HG03558 (cell line): ENCODE measurements around the gene MMP25.
"Not testable (repeated sequence)": the region's sequence is repeated elsewhere in the genome, so short reads cannot be mapped to it uniquely, and the experiment has no call there.

Experiments
- ATAC-seq: cut with Tn5 transposase; IDR thresholded peaks from one replicate; pipeline ENCODE4 v1.9.1; 2021; ENCODE audit warnings: moderate number of reproducible peaks; ENCODE audit not compliant: unreplicated experiment; ENCODE audit errors: extremely low read depth

The MMP25 gene

DNA sequence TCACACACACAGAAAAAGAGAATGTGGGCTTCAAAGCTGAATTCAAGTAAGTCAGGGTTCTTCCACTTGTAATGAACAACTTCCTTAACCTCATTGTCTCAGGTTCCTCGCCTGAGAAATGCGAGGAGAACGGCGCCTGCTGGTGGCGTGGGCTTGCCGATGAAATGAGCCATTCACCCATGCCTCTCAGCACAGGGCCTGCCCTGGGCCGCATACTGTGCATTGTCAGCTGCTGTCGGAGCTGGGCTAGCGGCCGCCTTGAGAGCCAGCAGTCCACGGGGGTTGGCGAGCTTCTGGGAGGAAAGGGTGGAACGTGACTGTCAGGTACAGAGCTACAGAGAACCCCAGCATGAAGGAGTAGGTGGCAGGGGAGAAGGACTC, 7.0 kb downstream of the MMP25 start:
- ATAC-seq, result not testable (repeated sequence)

DNA sequence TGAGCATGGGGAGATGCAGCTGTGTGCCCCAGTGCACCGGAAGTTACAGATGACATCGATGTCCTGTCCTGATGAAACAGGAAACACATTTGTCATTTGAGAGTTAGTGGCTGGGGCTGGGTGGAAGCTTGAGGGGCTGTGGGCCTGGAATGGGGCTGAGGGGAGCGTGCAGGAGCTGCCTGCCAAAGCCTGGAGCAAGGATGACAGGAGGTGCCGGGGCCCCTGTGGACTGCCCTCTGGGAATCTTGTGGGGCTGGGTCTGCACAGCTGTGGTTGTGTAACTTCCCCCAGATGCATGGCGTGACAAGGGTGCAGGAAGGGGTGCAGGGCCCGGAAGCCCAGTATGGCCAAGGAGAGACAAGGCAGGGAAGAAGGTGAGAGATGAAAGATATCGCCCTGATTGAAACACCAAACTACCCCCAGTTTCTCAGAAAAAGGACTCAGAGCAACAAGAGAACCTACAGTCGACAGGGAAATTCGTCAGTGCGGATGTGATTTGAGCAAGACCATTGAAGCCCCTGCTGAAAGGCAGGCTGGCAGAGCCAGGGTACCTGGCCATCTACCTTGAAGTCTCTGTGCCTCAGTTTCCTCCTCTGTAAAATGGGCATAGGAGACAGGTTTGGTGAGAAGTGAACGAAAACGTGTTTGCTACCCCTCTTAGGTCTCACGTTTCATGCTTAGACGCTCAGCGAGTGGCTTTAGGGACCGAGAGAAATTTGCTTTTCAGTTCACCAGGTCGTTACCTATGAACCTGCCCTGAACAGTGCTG, 8.8 kb downstream of the MMP25 start:
- no peak for ATAC-seq

DNA sequence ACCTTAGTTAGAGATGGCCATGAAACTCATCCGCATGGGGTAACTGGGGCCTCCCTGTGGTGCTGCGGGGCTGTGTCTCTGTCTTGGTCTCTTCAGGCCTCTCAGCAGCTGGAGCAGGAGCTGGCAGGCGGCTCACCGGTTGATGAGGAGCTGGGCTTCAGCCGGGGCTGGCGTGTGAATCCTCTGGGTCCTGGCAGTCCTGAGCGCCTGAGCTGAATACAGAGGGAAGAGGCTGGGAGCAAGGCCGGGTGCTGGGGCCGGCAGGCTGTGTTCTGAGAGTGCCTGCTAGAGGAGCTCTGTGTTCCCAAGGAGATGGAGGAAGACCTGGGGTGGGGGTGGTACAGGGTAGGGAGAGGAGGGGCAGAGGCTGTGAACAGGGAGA, 9.4 kb downstream of the MMP25 start:
- not testable (repeated sequence) for ATAC-seq

DNA sequence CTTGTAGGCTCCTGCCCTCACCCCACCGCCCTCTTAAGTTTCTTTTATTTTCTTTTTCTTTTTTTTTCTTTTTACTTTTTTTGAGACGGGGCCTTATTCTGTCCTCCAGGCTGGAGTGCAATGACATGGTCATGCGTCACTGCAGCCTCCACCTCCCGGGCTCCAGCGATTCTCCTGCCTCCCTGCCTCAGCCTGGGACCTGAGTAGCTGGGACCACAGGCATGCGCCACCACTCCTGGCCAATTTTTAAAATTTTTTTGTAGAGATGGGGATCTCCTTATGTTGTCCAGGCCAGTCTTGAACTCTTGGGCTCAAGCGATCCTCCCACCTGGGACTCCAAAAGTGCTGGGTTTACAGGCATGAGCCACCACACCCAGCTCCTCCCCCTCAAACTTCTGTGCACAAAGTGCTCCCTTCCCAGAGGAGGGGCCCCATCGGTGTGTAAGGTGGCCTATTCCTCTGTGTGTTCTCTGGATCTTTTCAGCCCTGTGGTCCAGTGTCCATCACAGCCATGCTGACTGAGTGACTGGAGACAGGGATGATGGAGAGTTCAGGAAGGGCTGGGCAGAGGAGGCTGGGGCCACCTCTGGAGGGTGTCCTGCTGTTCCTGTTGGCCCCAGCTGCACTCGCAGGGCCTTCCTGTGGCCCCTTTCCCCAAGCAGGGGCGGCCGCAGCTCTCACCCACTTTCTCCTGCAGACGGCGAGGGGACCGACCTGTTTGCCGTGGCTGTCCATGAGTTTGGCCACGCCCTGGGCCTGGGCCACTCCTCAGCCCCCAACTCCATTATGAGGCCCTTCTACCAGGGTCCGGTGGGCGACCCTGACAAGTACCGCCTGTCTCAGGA, 10.2 kb downstream of the MMP25 start:
- no peak for ATAC-seq

DNA sequence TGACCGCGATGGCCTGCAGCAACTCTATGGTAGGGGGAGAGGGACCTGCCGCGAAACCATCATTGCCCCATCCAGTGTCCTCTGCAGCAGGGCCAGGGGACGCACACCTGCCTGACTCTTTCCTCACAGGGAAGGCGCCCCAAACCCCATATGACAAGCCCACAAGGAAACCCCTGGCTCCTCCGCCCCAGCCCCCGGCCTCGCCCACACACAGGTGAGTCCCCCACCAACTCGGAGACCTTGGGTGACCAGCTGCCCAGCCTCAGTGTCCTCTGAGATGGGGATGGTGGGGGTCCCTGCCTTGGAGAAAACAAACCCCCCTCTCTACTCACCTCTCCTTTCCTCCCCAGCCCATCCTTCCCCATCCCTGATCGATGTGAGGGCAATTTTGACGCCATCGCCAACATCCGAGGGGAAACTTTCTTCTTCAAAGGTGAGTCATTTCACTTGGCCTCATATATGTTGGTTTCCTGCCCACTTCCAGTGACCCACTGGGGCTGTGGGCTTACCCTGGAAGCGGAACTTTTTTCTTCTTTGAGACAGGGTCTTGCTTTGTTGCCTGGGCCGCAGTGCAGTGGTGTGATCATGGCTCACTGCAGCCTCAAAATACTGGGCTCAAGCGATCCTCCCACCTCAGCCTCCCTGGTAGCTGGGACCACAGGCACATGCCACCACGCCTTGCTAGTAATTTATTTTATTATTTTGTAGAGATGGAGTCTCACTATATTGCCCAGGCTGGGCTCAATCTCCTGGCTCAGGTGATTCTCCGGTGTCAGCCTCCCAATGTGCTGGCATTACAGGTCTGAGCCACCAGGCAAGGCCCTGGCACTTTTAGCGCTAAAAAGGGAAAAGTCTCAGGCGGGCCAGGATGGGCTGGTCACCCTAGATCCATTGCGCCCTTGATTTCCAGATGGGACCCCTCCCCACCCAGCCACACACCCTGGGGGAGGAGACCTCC, 11.1 kb downstream of the MMP25 start:
- ATAC-seq, result no peak

DNA sequence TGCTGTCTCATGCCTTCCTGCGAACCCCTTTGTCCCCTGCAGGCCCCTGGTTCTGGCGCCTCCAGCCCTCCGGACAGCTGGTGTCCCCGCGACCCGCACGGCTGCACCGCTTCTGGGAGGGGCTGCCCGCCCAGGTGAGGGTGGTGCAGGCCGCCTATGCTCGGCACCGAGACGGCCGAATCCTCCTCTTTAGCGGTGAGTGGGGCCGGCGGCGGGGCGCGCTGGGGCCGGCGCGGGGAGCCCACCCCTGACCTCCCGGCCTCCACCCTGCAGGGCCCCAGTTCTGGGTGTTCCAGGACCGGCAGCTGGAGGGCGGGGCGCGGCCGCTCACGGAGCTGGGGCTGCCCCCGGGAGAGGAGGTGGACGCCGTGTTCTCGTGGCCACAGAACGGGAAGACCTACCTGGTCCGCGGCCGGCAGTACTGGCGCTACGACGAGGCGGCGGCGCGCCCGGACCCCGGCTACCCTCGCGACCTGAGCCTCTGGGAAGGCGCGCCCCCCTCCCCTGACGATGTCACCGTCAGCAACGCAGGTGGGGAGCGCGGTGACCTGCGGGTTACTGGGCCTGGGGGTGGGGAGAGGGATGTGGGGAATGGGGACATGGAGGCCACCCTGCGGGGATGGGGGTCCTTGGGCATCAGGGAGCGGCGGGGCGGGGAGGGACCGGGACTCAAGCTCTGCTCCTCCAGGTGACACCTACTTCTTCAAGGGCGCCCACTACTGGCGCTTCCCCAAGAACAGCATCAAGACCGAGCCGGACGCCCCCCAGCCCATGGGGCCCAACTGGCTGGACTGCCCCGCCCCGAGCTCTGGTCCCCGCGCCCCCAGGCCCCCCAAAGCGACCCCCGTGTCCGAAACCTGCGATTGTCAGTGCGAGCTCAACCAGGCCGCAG, 12.0 kb downstream of the MMP25 start:
- no peak for ATAC-seq

DNA sequence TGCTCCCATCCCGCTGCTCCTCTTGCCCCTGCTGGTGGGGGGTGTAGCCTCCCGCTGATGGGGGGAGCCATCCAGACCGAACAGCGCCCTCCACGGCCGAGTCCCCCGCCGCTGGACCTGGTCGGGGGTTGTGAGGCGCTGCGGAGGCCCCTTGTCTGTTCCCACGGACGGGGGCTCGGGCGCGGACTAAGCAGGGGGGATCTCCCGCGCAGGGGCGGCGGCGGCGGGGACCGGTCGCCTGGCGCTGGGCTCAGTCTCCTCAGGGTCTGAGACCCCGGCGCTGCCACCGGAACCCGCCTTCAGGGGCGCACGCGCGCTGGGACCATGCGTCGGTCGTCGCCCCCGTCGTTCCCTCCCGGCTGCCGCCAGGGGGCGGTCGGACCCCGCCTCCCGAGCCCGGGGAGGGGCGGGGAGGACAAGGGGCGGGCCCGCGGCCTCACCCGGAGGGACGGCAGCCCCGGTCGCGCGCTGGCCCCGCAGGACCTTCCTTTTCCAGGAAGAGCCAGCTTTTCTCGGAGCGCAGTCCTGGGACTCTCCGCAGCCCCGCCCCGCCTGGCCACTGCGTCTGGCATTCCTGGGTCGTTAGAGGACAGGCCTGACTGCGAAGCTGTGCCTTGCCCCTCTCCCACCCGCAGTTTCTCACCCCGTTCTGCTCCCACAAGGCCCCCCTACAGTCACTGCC, 12.8 kb downstream of the MMP25 start:
- no peak for ATAC-seq

DNA sequence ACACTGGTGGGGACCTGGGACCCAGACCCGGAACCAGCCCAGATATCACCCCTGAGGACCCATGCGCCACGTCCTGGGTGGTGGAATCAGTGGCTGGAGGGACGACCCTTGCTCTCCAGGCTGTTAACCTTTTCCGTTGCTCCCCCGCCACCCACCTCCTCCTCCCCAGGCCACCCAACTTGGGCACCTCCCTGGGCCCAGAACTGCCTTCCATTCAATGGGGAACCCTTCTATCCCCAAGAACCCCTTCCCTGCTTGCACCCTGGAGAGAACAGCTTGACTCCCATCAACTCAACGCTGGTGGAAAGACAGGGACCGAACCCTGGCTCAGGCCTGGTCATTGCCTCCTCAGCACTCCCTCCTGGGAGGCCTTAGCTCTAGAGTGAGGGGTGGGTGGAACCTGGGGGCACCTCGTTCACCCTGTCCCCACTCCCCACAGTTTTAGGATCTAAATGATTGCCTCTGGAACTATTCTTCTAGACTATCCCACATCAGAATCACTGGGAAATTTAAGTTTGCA, 13.4 kb downstream of the MMP25 start:
- no peak for ATAC-seq

DNA sequence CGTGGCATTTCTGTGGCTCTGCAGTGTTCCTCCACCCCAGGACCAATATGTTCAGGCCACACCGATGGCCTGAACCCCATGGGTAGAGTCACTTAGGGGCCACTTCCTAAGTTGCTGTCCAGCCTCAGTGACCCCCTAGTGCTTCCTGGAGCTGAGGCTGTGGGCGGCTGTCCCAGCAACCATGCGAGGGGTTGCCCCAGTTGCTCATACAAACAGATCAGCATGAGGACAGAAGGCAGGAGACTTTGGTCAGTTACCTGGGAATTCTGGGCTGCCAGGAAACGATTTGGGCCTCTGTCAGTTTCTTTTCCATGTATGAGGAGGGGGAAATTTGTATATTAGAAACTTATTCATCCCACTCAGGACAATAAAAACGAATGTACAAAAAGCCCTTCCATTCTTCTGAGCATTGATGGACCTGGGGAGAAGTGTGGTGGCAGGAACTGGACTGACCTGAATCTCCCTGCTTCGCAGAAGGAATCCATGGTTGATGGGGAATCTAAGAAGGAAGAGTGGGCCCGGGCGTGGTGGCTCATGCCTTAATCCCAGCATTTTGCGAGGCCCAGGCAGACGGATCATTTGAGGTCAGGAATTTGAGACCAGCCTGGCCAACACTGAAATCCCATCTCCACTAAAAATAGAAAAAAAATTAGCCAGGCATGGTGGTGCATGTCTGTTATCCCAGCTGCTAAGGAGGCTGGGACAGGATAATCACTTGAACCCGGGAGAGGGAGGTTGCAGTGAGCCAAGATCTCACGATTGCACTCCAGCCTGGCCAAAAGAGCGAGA, 14.2 kb downstream of the MMP25 start:
- no peak for ATAC-seq

DNA sequence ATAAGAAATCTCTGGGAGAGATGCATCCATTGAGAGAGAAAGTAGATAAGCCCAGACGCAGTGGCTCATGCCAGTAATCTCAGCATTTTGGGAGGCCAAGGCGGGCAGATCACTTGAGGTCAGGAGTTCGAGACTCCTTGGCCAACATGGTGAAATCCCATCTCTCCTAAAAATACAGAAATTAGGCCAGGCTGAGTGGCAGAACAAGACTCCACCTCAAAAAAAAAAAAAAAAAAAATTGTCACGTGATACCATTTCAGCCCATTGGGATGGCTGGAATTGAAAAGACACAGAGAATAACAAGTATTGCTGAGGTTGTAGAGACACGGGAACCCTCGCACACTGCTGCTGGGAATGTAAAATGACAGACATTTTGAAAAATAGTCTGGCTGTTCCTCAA, 16.2 kb downstream of the MMP25 start:
- no peak for ATAC-seq

DNA sequence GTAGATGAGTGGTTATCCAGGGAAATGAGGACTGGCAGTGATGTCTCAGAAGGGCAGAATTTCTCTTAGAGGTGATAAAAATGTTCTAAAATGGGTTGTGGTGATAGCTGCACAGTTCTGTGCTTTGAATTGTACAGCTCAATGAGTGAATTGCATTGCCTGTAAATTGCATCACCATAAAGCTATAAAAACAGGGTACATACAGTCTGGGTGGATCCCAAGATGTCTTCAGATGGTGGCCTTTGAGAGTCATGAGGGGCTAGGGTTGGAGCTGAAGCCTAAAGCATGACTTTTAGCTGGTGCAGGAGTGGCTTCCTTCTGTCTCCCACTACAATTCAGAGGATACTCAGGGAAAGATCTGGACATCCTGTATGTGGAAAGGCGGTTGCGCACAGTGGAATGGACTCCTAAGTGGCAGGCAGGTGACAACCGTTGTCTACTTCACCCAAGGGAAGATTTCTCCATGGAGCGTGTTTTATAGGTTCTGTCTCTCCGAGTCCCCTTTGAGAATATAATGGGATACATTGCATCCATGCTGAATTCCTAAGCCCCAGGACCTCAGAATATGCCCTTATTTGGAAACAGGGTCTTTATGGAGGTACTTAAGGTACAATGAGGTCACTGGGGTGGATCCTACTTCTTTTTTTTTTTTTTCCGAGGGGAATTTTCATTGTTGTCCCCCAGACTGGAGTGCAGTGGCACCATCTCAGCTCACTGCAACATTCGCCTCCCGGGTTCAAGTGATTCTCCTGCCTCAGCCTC, 17.4 kb downstream of the MMP25 start:
- ATAC-seq, result no peak

DNA sequence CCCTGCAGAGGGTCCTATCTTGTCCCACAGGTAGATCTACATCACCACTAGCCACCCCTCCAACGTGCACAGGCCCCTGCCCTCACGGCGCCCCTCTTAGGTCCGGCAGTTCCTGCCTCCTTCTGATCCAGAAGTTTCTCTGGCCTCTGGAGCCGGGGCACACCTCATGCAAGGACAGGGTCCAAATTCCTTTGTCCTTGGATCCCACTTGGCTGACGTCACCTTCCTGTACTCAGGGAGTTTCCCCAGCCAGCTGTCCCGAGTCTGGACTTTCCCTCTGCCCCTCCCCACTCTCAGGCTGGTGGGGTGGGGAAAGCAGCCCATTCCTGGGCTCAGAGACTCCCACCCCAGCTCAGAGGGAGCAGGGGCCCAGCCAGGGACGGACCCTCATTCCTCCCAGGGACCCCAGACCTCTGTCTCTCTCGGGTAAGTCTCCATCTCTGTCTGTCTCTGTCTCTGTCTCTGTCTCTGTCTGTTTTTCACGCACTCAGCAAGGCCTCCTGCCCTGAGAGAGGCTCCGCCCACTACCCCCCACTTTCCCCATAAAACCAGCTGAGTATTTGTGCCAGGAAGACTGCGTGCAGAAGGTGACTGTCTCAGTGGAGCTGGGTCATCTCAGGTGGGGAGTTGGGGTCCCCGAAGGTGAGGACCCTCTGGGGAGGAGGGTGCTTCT, 18.8 kb downstream of the MMP25 start, which contains the start of gene IL32:
Gene IL32 (plus strand): TSS at position 572 of the 673 bp plus-strand sequence. CDS start 172 bp downstream, outside the sequence.
- no peak for ATAC-seq

DNA sequence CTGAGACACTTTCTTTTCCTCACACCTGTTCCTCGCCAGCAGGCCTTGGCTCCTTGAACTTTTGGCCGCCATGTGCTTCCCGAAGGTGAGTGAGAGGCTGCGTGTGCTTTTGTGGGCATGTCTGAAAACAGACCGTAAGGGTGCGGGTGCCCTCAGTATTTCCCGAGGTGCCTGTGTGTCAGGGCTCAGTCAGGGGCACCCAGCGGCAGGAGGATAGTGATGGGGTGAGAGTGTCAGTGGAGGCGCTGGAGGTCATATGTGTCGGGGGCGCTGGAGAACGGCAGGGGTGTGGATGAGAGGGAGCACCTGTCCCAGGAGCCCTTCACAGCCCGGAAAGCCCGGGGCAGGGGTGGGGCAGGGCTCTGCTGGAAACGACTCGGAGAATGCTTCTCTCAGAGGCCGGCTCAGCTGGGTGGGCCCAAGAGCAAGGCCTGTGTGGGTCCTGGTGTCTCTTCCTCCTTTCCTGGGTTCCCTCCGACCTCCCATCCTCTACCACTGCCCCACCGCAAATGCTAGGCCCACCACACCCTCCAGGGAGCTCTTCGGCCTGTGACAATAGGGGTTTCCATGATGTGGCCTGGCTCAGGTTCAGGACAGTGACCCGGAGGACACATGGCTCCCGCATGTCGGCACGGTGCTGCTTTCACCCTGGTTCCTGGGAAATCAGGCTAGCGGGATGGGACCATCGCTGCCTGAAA, 19.5 kb downstream of the MMP25 start:
- ATAC-seq, result no peak

DNA sequence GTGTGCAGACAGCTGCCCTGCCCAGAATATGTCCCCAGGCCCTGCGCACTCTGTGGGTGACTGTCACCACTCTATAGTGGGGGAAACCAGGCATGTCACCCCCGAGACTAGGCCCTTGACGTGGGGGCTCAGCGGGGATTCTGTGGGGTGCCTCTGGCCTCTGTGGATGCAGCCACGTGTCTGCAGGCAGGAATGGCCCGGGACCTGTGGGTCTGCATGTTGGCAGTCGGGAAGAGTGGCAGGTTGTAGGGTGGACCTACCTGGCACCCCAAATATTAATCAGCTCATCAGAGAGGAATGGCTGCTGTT, 20.0 kb downstream of the MMP25 start:
- ATAC-seq, result no peak

DNA sequence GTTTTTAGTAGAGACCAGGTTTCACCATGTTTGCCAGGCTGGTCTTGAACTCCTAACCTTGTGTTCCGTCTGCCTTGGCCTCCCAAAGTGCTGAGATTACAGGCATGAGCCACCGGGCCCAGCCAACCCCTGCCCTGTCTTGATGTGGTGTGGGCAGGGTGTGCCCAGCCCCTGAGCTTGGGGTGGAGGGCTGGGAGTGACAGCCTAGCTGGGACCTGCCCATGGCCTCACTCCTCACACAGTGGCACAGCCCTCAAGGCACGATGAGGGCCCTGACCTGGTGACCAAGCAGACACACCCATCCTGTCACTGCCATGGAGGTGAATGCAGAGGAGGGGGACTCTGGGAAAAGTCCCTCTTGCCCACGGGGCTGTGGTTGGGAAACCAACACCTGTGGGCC, 22.1 kb downstream of the MMP25 start:
- ATAC-seq, result no peak

DNA sequence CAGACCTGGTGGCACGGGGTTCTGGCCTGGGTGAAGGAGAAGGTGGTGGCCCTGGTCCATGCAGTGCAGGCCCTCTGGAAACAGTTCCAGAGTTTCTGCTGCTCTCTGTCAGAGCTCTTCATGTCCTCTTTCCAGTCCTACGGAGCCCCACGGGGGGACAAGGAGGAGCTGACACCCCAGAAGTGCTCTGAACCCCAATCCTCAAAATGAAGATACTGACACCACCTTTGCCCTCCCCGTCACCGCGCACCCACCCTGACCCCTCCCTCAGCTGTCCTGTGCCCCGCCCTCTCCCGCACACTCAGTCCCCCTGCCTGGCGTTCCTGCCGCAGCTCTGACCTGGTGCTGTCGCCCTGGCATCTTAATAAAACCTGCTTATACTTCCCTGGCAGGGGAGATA, 22.8 kb downstream of the MMP25 start:
- not testable (repeated sequence) for ATAC-seq
